UCSD-AML1 (cell line): Measurements from ENCODE around the gene CHST13.

Experiments
- DNase-seq: peaks from one replicate; lab custom pipeline; 2025; ENCODE audit not compliant: unreplicated experiment; lab: John Stamatoyannopoulos, UW

Gene CHST13

GRCh38 chr3:126508564-126508964, 15.4 kb upstream of the CHST13 start:
- DNase-seq = no peak

GRCh38 chr3:126509597-126510307, 14.2 kb upstream of the CHST13 start:
- no peak for DNase-seq

- no peak for DNase-seq
These were observed 13.5 kb upstream of the CHST13 start for GRCh38 chr3:126510308-126510910.

GRCh38 chr3:126511291-126511690, 12.7 kb upstream of the CHST13 start:
- no peak for DNase-seq

- no peak for DNase-seq
These were observed 11.9 kb upstream of the CHST13 start for GRCh38 chr3:126512026-126512425.

GRCh38 chr3:126512916-126513650, 10.9 kb upstream of the CHST13 start:
- no peak for DNase-seq

GRCh38 chr3:126514161-126514560, 9.8 kb upstream of the CHST13 start:
- no peak for DNase-seq

GRCh38 chr3:126515066-126515706, 8.8 kb upstream of the CHST13 start:
- DNase-seq = no peak

GRCh38 chr3:126516152-126516935, 7.6 kb upstream of the CHST13 start:
- DNase-seq = no peak

GRCh38 chr3:126516936-126517290, 7.0 kb upstream of the CHST13 start:
- DNase-seq = no peak

- no peak for DNase-seq
These were observed 6.5 kb upstream of the CHST13 start, which contains the start of gene UROC1 for GRCh38 chr3:126517291-126517951. TSS of gene UROC1 (minus strand) at chr3:126517773. CDS start at chr3:126517719, 54 bp downstream.

GRCh38 chr3:126517986-126518778, 5.8 kb upstream of the CHST13 start:
- no peak for DNase-seq

- DNase-seq = no peak
These were observed 5.2 kb upstream of the CHST13 start for GRCh38 chr3:126518779-126519177.

- no peak for DNase-seq
These were observed 4.2 kb upstream of the CHST13 start for GRCh38 chr3:126519506-126520455.

- DNase-seq = no peak
These were observed 2.6 kb upstream of the CHST13 start for GRCh38 chr3:126521122-126521891.

GRCh38 chr3:126522363-126522788, 1.6 kb upstream of the CHST13 start:
- peak; percentile 40 for DNase-seq

GRCh38 chr3:126524429-126524988, 554 bp downstream of the CHST13 start:
- no peak for DNase-seq
